Effector memory CD8-positive, alpha-beta T cell (primary cell): Measurements from ENCODE around the gene AKAIN1.

ENCODE experiments used
- ATAC-seq: fragments of 150-1000 bp; cut with Tn5 transposase; replicated peaks from 2 replicates; pipeline ENCODE4 v1.10.0; 2021; ENCODE audit warnings: mild to moderate bottlenecking, moderate library complexity
- DNase-seq, 3 experiments: peaks; one replicate each; pipeline ENCODE4 v3.0.0; 2021
- H3K27ac Mint-ChIP-seq, 2 donors: one replicate each; pipeline ENCODE4 v1.8.0; 2022; ENCODE audit warnings: mild to moderate bottlenecking in 2 of 2, mixed read lengths in 2 of 2, moderate library complexity in 2 of 2
- H3K27me3 Mint-ChIP-seq, 2 donors: one replicate each; pipeline ENCODE4 v1.8.0; 2022; ENCODE audit warnings: mixed read lengths in 2 of 2
- H3K36me3 Mint-ChIP-seq: one replicate; pipeline ENCODE4 v1.8.0; 2022; ENCODE audit warnings: mild to moderate bottlenecking, moderate library complexity, mixed read lengths; ENCODE audit not compliant: insufficient read depth
- H3K4me1 Mint-ChIP-seq, 2 donors: one replicate each; pipeline ENCODE4 v1.8.0; 2022; ENCODE audit warnings: low read depth in 2 of 2, mixed read lengths in 2 of 2
- H3K4me3 Mint-ChIP-seq, 2 donors: one replicate each; pipeline ENCODE4 v1.8.0; 2022; ENCODE audit warnings: mild to moderate bottlenecking in 2 of 2, mixed read lengths in 2 of 2, moderate library complexity in 2 of 2
- H3K9me3 Mint-ChIP-seq, 2 donors: one replicate each; pipeline ENCODE4 v1.8.0; 2022; ENCODE audit warnings: mixed read lengths in 2 of 2

AKAIN1 gene

DNA sequence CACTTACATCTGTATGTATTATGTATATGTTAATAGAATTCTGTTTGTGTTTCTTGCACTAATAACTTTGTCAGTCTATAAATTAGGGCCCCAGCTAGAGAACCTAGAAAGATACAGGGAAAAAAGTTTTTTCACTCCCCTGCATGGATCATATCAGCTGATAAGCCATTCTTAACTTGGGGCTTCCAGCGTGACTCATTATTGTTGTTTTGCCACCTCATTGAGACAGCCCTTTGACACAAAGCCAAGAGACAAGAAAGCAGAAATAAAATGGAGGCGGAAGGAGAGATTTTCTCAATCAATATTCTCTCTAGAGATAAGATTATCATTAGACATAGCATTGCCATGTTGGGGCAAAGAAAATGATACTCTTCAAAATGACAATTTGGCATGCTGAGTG, 93.4 kb downstream of the AKAIN1 start:
- Mint-ChIP-seq H3K27me3 (peaks cover 6 to 8% of the 10 kb centered on the region in 2 donors), H3K4me1 (no peaks in the 10 kb centered on the region), H3K36me3 (peaks cover 3% of the 10 kb centered on the region), H3K4me3 (no peak overlapping the region), H3K9me3 (no peaks in the 10 kb centered on the region), H3K27ac (no peak overlapping the region)
- DNase-seq = no peak
- no peak for ATAC-seq

DNA sequence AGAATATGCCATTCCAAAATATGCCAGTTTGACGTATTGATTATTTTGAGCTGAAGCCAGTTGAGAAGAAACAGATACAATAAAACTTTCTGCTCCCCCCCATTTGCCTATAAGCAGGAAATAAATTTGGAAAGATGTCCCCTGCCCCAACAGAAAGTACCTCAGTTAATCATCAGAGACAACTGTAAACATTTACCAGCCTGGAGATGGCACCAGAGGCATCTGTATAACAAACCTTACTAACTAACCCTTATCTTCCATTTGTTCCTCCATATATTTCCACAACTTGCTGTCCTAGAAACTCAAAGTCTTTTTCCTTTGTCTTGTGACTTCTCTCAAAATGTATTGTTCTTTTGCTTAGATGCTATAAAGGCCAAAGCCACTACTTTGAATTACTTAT, 93.8 kb downstream of the AKAIN1 start:
- ATAC-seq (no peak), DNase-seq (no peak)
- peaks cover 3% of the 10 kb centered on the region for H3K36me3 Mint-ChIP-seq
- no peak overlapping the region for H3K27ac Mint-ChIP-seq
- H3K27me3 Mint-ChIP-seq = peaks cover 2 to 8% of the 10 kb centered on the region in 2 donors
- no peaks in the 10 kb centered on the region for H3K4me1 Mint-ChIP-seq
- H3K9me3 Mint-ChIP-seq = no peaks in the 10 kb centered on the region
- no peak overlapping the region for H3K4me3 Mint-ChIP-seq

DNA sequence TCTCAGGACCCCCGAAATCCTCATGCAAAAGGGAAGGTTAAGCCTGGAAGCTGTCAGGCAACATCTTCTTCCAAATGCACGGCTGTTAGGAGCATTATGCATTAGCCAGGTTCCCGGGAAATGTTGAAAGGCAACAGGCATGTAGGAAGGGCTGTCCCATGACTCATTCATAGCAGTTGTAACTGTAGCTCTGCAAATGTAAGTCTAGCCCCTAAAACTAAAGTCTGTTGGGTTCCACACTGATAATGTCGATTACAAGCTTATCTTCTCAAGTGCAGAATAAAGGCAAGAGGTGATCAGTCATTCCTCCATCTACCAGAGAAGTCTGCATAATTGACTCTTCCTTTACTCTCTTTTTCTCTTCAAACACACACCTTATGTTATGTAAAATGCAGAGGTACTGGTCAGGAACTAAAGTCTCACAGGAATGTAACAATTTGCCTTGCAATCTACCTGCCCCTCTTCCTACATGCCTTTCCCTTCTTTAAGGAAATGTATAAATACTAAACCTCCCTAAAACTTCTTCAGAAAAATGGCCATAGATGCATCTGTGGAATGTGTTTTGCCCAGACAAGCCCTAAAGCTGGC, 99.8 kb downstream of the AKAIN1 start:
- Mint-ChIP-seq H3K9me3 (no peaks in the 10 kb centered on the region), H3K4me3 (no peak overlapping the region), H3K27ac (no peak overlapping the region), H3K4me1 (no peaks in the 10 kb centered on the region), H3K27me3 (peaks cover 0 to 8% of the 10 kb centered on the region in 2 donors), H3K36me3 (no peaks in the 10 kb centered on the region)
- DNase-seq (no peak), ATAC-seq (no peak)

DNA sequence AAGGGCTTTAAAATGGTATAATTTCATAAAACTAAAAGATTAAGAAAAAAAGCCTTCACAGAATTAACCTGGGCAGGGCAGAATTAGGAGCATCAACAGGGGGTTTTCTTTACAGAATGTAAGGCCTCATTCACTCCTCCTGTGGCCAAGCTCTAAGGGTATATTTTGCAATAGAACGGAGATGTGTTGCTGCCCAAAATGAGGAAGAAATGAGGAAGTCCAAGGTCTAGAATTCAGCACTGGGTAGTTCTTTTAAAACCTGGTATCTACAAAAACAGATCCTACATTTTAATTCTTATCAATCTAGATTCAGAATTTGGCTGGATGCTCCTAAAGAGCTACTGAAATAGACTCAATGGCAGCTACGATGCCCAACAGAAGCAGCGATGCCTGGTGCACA, 101.8 kb downstream of the AKAIN1 start:
- H3K27me3 Mint-ChIP-seq = peaks cover 0 to 1% of the 10 kb centered on the region in 2 donors
- no peaks in the 10 kb centered on the region for H3K4me1 Mint-ChIP-seq
- H3K27ac Mint-ChIP-seq = no peak overlapping the region
- H3K36me3 Mint-ChIP-seq = no peaks in the 10 kb centered on the region
- no peak for DNase-seq
- ATAC-seq = no peak
- no peaks in the 10 kb centered on the region for H3K9me3 Mint-ChIP-seq
- H3K4me3 Mint-ChIP-seq = no peak overlapping the region

DNA sequence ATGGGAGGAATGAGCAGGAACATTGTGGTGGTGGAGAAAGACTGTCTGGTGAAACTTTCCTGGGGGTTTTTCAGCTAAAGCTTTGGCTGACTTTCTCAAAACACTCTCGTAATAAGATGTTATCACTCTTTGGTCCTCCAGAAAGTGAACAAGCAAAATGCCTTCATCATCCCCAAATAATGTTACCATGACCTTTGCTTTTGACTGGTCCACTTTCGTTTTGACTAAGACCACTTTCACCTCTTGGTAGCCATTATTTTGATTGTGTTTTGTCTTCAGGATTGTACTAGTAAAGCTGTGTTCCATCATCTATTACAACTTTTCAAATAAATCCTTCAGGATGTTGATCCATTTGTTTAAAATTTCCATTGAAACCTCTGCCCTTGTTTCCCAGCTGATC, 103.2 kb downstream of the AKAIN1 start:
- no peaks in the 10 kb centered on the region for H3K4me1 Mint-ChIP-seq

More for the DNA sequence above, 103.2 kb downstream of the AKAIN1 start:
- Mint-ChIP-seq H3K9me3 (peaks cover 0 to 4% of the 10 kb centered on the region in 2 donors), H3K27ac (no peak overlapping the region), H3K4me3 (no peak overlapping the region), H3K27me3 (no peaks in the 10 kb centered on the region), H3K36me3 (no peaks in the 10 kb centered on the region)
- no peak for ATAC-seq
- no peak for DNase-seq
